Neural cell (in vitro differentiated cells): ENCODE measurements around the gene ATP11C.

ENCODE experiments used
- CTCF ChIP-seq: fragments of 450-650 bp; IDR thresholded peaks from 2 replicates; pipeline ENCODE4 v1.5.1; 2014; ENCODE audit warnings: antibody characterized with exemption, mild to moderate bottlenecking, moderate library complexity; ENCODE audit not compliant: poor library complexity, severe bottlenecking
- EP300 ChIP-seq: fragments of 450-650 bp; conservative IDR thresholded peaks from 2 replicates; pipeline ENCODE4 v1.6.1; 2014; ENCODE audit warnings: antibody characterized with exemption, mild to moderate bottlenecking, moderate library complexity; ENCODE audit not compliant: poor library complexity, severe bottlenecking
- EZH2 ChIP-seq: fragments of 200-600, 300-800 bp; shearing (Covaris generic), sonication (generic); IDR thresholded peaks from 2 replicates; pipeline ENCODE4 v1.6.1; 2014; ENCODE audit warnings: antibody characterized with exemption, low read length, borderline replicate concordance, mild to moderate bottlenecking; ENCODE audit not compliant: insufficient read depth, poor library complexity, severe bottlenecking
- POLR2AphosphoS5 ChIP-seq: IDR thresholded peaks from 2 replicates; pipeline ENCODE4 v1.6.1; 2012
- RAD21 ChIP-seq: fragments of 450-650 bp; conservative IDR thresholded peaks from 2 replicates; pipeline ENCODE4 v1.6.1; 2014; ENCODE audit warnings: antibody characterized with exemption, mild to moderate bottlenecking, moderate library complexity
- TAF1 ChIP-seq: IDR thresholded peaks from 2 replicates; pipeline ENCODE4 v1.6.1; 2012; ENCODE audit warnings: low read depth

GRCh38 chrX:139924696-139925095 is 8.2 kb downstream of the ATP11C start:
- TF ChIP-seq EZH2, result no peak
- TF ChIP-seq CTCF, result no peak
- no peak for TF ChIP-seq EP300
- no peak for TF ChIP-seq TAF1
- no peak for TF ChIP-seq RAD21
- TF ChIP-seq POLR2AphosphoS5, result no peak
